Caco-2 (cell line): ENCODE data around the gene SLC39A11. TPM values are rescaled to one million over a fixed set of nuclear protein-coding genes. Genes with fewer than 3 reads are reported as not detected.

ENCODE experiments used
- BruUV-seq: library from RNA; stranded (reverse); fragments of 400-500 nt; replicated peaks from 2 replicates; lab custom pipeline; 2021; lab: Mats Ljungman, UMichigan
- CTCF ChIA-PET: fragments of 300-600 bp; sonication (Branson Sonifier 250); formaldehyde crosslinking; loops from one replicate; lab custom pipeline; 2022; ENCODE audit warnings: antibody characterized with exemption; lab: Charles Lee
- POLR2A ChIA-PET: fragments of 300-600 bp; sonication (Branson Sonifier 250); formaldehyde crosslinking; loops from one replicate; lab custom pipeline; 2022; ENCODE audit warnings: antibody characterized with exemption; lab: Charles Lee
- DNase-seq, 2 experiments: peaks; one replicate each; pipeline versions ENCODE4 v3.0.0 to v3.0.0-alpha.2; 2020 to 2022
- H3K27me3 ChIP-seq: replicated peaks from 2 replicates; pipeline ENCODE4 v1.6.0; 2011; ENCODE audit warnings: low read length; ENCODE audit not compliant: control insufficient read depth, insufficient read depth
- H3K36me3 ChIP-seq: 2 replicates; pipeline ENCODE4 v1.5.1; 2011; ENCODE audit warnings: low read length; ENCODE audit not compliant: control insufficient read depth, insufficient read depth
- H3K4me1 ChIP-seq: fragments of 250-450 bp; sonication (Bioruptor Pico); 2 replicates; pipeline ENCODE4 v1.5.1; 2020; ENCODE audit warnings: mild to moderate bottlenecking
- H3K4me3 ChIP-seq: 2 replicates; pipeline ENCODE4 v1.5.1; 2011; ENCODE audit warnings: low read depth, mild to moderate bottlenecking, control low read depth, low read length
- H3K9me3 ChIP-seq: fragments of 250-450 bp; sonication (Bioruptor Pico); 2 replicates; pipeline ENCODE4 v1.5.1; 2020; ENCODE audit warnings: mild to moderate bottlenecking, moderate library complexity
- H3K27ac Mint-ChIP-seq: one replicate; pipeline ENCODE4 v1.8.0; 2022; ENCODE audit warnings: mixed read lengths; ENCODE audit not compliant: unreplicated experiment
- H3K27me3 Mint-ChIP-seq: one replicate; pipeline ENCODE4 v1.8.0; 2022; ENCODE audit warnings: mixed read lengths; ENCODE audit not compliant: insufficient read depth, unreplicated experiment
- H3K36me3 Mint-ChIP-seq: one replicate; pipeline ENCODE4 v1.8.0; 2022; ENCODE audit warnings: mild to moderate bottlenecking, mixed read lengths; ENCODE audit not compliant: insufficient read depth, unreplicated experiment
- H3K4me1 Mint-ChIP-seq: one replicate; pipeline ENCODE4 v1.8.0; 2022; ENCODE audit warnings: low read depth, mixed read lengths; ENCODE audit not compliant: unreplicated experiment
- H3K4me3 Mint-ChIP-seq: one replicate; pipeline ENCODE4 v1.8.0; 2022; ENCODE audit warnings: mild to moderate bottlenecking, moderate library complexity, mixed read lengths; ENCODE audit not compliant: unreplicated experiment
- H3K9me3 Mint-ChIP-seq: one replicate; pipeline ENCODE4 v1.8.0; 2022; ENCODE audit warnings: mixed read lengths; ENCODE audit not compliant: unreplicated experiment
- CTCF ChIP-seq, 2 experiments: fragments of 200-600 bp in 1 of 2; IDR thresholded peaks; 1 replicate in 1 of 2; 2 replicates in 1 of 2; pipeline versions ENCODE4 v1.5.1 to v1.8.0; 2011 to 2022; ENCODE audit warnings: antibody characterized with exemption in 1 of 2, control low read depth in 1 of 2, inconsistent platforms in 1 of 2, low read depth in 1 of 2, low read length in 1 of 2, mild to moderate bottlenecking in 1 of 2, moderate library complexity in 1 of 2; ENCODE audit not compliant: insufficient read depth in 1 of 2, severe bottlenecking in 1 of 2, unreplicated experiment in 1 of 2
- intact Hi-C: fragments of 100-400 bp; cut with micrococcal nuclease; formaldehyde crosslinking; loops from one replicate; pipeline ENCODE4 v1.10.0; 2022; ENCODE audit not compliant: unreplicated experiment
- total RNA-seq: library from RNA; stranded (reverse); gene quantifications from 2 replicates; pipeline ENCODE4 v1.2.3, GENCODE V29; 2022

The SLC39A11 gene
- total RNA-seq, 1 experiment from 2014 or later: 26.4 TPM

GRCh38 chr17:72891627-72892026 lies 200.9 kb downstream of the SLC39A11 start:
- intact Hi-C loops: no loop called here
- DNase-seq: no peak
- H3K36me3 ChIP-seq: no peaks in the 10 kb centered on the region
- no peaks in the 10 kb centered on the region for H3K4me1 ChIP-seq
- H3K27me3 ChIP-seq: no peaks in the 10 kb centered on the region
- POLR2A ChIA-PET: no interaction called here
- Mint-ChIP-seq H3K9me3 (no peaks in the 10 kb centered on the region), H3K27me3 (no peaks in the 10 kb centered on the region), H3K4me1 (no peaks in the 10 kb centered on the region), H3K27ac (no peak overlapping the region), H3K4me3 (no peak overlapping the region), H3K36me3 (peaks cover 5% of the 10 kb centered on the region)
- BruUV-seq: no TSS peak
- TF ChIP-seq CTCF (IDR thresholded peaks at IDR 0.05; ENCODE audit: insufficient read depth in 1 of 2, low read depth in 1 of 2, low read length in 1 of 2, severe bottlenecking in 1 of 2, unreplicated experiment in 1 of 2): no peak
- no peaks in the 10 kb centered on the region for H3K9me3 ChIP-seq
- H3K4me3 ChIP-seq: no peak overlapping the region
- CTCF ChIA-PET: no interaction called here

DNA sequence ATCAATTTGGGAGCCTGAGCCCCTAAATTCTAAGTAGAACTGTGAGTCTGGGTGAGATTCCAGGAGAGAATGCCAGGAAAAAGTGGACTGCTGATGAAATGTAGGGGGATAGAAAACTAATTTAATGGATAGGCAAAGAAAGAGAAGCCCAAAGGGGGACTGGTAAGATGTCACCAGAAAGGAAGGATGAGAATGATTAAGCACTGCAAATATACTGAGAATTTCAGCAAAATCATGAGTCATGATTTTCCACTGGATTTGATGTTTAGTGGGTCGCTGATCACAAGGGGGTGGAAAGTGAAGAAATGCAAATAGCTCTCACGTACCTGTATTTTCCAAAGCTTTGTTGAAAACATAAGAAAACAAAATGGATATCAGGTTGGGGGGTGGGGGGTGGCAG lies 201.8 kb downstream of the SLC39A11 start:
- Histone ChIP-seq H3K9me3 (no peaks in the 10 kb centered on the region), H3K27me3 (no peaks in the 10 kb centered on the region), H3K4me1 (no peaks in the 10 kb centered on the region), H3K4me3 (no peak overlapping the region), H3K36me3 (no peaks in the 10 kb centered on the region)
- TF ChIP-seq CTCF (IDR thresholded peaks at IDR 0.05; ENCODE audit: insufficient read depth in 1 of 2, low read depth in 1 of 2, low read length in 1 of 2, severe bottlenecking in 1 of 2, unreplicated experiment in 1 of 2): no peak
- ChIA-PET POLR2A (no interaction called here), CTCF (no interaction called here)
- BruUV-seq: no TSS peak
- intact Hi-C loops: no loop called here
- no peak for DNase-seq
- H3K9me3 Mint-ChIP-seq: no peaks in the 10 kb centered on the region
- H3K4me1 Mint-ChIP-seq: no peaks in the 10 kb centered on the region
- H3K27ac Mint-ChIP-seq: no peak overlapping the region
- H3K4me3 Mint-ChIP-seq: no peak overlapping the region
- H3K27me3 Mint-ChIP-seq: no peaks in the 10 kb centered on the region
- peaks cover 5% of the 10 kb centered on the region for H3K36me3 Mint-ChIP-seq

DNA sequence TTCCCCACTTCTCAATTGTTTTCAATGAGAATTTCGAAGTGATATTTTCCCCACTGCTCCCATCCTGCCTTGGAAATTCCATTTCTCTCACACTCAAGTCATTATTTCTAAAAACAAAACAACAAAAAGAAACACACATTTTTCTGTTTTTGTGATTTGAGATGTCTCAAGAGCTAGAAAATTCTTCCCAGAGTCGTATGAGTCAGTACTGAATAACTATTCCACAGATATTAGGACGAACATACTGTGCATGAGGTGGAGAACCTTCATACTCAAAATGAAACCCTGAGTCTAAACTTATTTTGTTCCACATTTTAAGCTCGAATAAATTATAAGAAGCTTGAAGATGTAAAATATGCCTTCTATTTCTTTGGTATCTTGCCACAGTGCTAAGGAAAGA lies 204.6 kb downstream of the SLC39A11 start:
- POLR2A ChIA-PET: no interaction called here
- Histone ChIP-seq H3K27me3 (no peaks in the 10 kb centered on the region), H3K4me3 (no peak overlapping the region), H3K9me3 (no peaks in the 10 kb centered on the region), H3K36me3 (no peaks in the 10 kb centered on the region), H3K4me1 (no peaks in the 10 kb centered on the region)
- Mint-ChIP-seq H3K4me1 (no peaks in the 10 kb centered on the region), H3K36me3 (peaks cover 5% of the 10 kb centered on the region), H3K27ac (no peak overlapping the region), H3K4me3 (no peak overlapping the region), H3K27me3 (no peaks in the 10 kb centered on the region), H3K9me3 (no peaks in the 10 kb centered on the region)
- no TSS peak for BruUV-seq
- DNase-seq: no peak
- no peak for TF ChIP-seq CTCF (IDR thresholded peaks at IDR 0.05; ENCODE audit: insufficient read depth in 1 of 2, low read depth in 1 of 2, low read length in 1 of 2, severe bottlenecking in 1 of 2, unreplicated experiment in 1 of 2)
- intact Hi-C loops: no loop called here
- CTCF ChIA-PET: interaction anchor here (1.1 kb wide), 1 partner anchor 331 kb away, joined by 6 read pairs; no protein-coding TSS in a partner anchor
